SU-DHL-6 (cell line): Measurements from ENCODE around the gene SEC31A.

Source experiments
- H2AFZ ChIP-seq: fragments of 200-600 bp; sonication (generic); 2 replicates; pipeline ENCODE4 v1.6.1; 2014; ENCODE audit warnings: low read depth, mild to moderate bottlenecking, moderate library complexity, mixed read lengths, antibody characterized with exemption, low read length; ENCODE audit not compliant: severe bottlenecking
- H3F3A ChIP-seq: fragments of 200-600 bp; shearing (Covaris generic); 2 replicates; pipeline ENCODE4 v1.6.0; 2016; ENCODE audit warnings: antibody characterized with exemption, mild to moderate bottlenecking; ENCODE audit not compliant: insufficient read depth
- H3K27ac ChIP-seq: fragments of 200-600 bp; sonication (generic); 2 replicates; pipeline ENCODE4 v1.5.1; 2016; ENCODE audit warnings: low read depth, mild to moderate bottlenecking, low read length, moderate library complexity, mixed read lengths
- H3K27me3 ChIP-seq: fragments of 200-600 bp; sonication (generic), shearing (Covaris generic); 2 replicates; pipeline ENCODE4 v1.6.0; 2014; ENCODE audit warnings: mild to moderate bottlenecking, low read length
- H3K36me3 ChIP-seq: fragments of 200-600 bp; sonication (generic); 2 replicates; pipeline ENCODE4 v1.6.1; 2014; ENCODE audit warnings: mild to moderate bottlenecking, low read length, mixed read lengths
- H3K4me2 ChIP-seq: fragments of 300-600, 200-600 bp; shearing (Covaris generic), sonication (generic); 2 replicates; pipeline ENCODE4 v1.6.0; 2014; ENCODE audit warnings: low read length, low read depth, mild to moderate bottlenecking; ENCODE audit not compliant: poor library complexity, severe bottlenecking
- H3K4me3 ChIP-seq: fragments of 200-600 bp; sonication (generic); 2 replicates; pipeline ENCODE4 v1.5.1; 2014; ENCODE audit warnings: antibody characterized with exemption, low read length, mild to moderate bottlenecking, mixed read lengths; ENCODE audit not compliant: insufficient read depth, poor library complexity, severe bottlenecking
- H3K79me2 ChIP-seq: fragments of 200-600 bp; sonication (generic); 2 replicates; pipeline ENCODE4 v1.6.1; 2014; ENCODE audit warnings: mild to moderate bottlenecking, low read length, moderate library complexity; ENCODE audit not compliant: insufficient read depth
- H3K9ac ChIP-seq: fragments of 200-600 bp; sonication (generic); 2 replicates; pipeline ENCODE4 v1.7.0; 2014; ENCODE audit warnings: mild to moderate bottlenecking, low read length
- H3K9me2 ChIP-seq: fragments of 200-600 bp; sonication (generic); replicated peaks from 2 replicates; pipeline ENCODE4 v1.6.1; 2014; ENCODE audit warnings: low read length; ENCODE audit not compliant: insufficient read depth
- H3K9me3 ChIP-seq: fragments of 200-600 bp; sonication (generic); 2 replicates; pipeline ENCODE4 v1.6.1; 2014; ENCODE audit warnings: low read length, mixed read lengths; ENCODE audit not compliant: insufficient read depth
- H4K20me1 ChIP-seq: fragments of 200-600 bp; sonication (generic); 2 replicates; pipeline ENCODE4 v1.6.1; 2014; ENCODE audit warnings: low read depth, mild to moderate bottlenecking, antibody characterized with exemption, low read length, moderate library complexity, mixed read lengths
- EZH2phosphoT487 ChIP-seq: fragments of 200-600 bp; sonication (generic), shearing (Covaris generic); conservative IDR thresholded peaks from 2 replicates; pipeline ENCODE4 v1.6.1; 2018; ENCODE audit warnings: mild to moderate bottlenecking, antibody characterized with exemption, low read length, moderate library complexity, mixed read lengths
- TF ChIP-seq, protein P1 (sequence below): fragments of 200-600 bp; sonication (generic); IDR thresholded peaks from one replicate; pipeline ENCODE4 v1.5.1; 2017; ENCODE audit warnings: antibody characterized with exemption, mild to moderate bottlenecking, low read length, moderate library complexity; ENCODE audit not compliant: insufficient read depth, poor library complexity, severe bottlenecking

Gene SEC31A

GRCh38 chr4:82791179-82791578 is 99.8 kb downstream of the SEC31A start:
- H3K79me2 ChIP-seq, result no peaks in the 10 kb centered on the region
- H3K27me3 ChIP-seq, result no peaks in the 10 kb centered on the region

GRCh38 chr4:82790060-82790660 is 100.8 kb downstream of the SEC31A start:
- Histone ChIP-seq H2AFZ (no peak overlapping the region), H3F3A (no peaks in the 10 kb centered on the region), H3K4me3 (no peak overlapping the region), H3K4me2 (no peak overlapping the region), H4K20me1 (no peaks in the 10 kb centered on the region), H3K27ac (no peak overlapping the region), H3K36me3 (no peaks in the 10 kb centered on the region), H3K79me2 (no peaks in the 10 kb centered on the region), H3K9me2 (no peaks in the 10 kb centered on the region), H3K9ac (no peak overlapping the region), H3K9me3 (no peaks in the 10 kb centered on the region), H3K27me3 (no peaks in the 10 kb centered on the region)
- TF ChIP-seq, protein P1, sequence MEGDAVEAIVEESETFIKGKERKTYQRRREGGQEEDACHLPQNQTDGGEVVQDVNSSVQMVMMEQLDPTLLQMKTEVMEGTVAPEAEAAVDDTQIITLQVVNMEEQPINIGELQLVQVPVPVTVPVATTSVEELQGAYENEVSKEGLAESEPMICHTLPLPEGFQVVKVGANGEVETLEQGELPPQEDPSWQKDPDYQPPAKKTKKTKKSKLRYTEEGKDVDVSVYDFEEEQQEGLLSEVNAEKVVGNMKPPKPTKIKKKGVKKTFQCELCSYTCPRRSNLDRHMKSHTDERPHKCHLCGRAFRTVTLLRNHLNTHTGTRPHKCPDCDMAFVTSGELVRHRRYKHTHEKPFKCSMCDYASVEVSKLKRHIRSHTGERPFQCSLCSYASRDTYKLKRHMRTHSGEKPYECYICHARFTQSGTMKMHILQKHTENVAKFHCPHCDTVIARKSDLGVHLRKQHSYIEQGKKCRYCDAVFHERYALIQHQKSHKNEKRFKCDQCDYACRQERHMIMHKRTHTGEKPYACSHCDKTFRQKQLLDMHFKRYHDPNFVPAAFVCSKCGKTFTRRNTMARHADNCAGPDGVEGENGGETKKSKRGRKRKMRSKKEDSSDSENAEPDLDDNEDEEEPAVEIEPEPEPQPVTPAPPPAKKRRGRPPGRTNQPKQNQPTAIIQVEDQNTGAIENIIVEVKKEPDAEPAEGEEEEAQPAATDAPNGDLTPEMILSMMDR, result no peak
- no peak for TF ChIP-seq EZH2phosphoT487

More at GRCh38 chr4:82791179-82791578, 99.8 kb downstream of the SEC31A start:
- H3K36me3 ChIP-seq, result no peaks in the 10 kb centered on the region
- H3K27ac ChIP-seq, result no peak overlapping the region
- H4K20me1 ChIP-seq, result no peaks in the 10 kb centered on the region
- no peaks in the 10 kb centered on the region for H3K9me2 ChIP-seq
- H3F3A ChIP-seq, result no peaks in the 10 kb centered on the region
- H3K4me3 ChIP-seq, result no peak overlapping the region
- TF ChIP-seq, protein P1, result no peak
- no peaks in the 10 kb centered on the region for H3K9me3 ChIP-seq
- no peak overlapping the region for H2AFZ ChIP-seq
- H3K4me2 ChIP-seq, result no peak overlapping the region
- H3K9ac ChIP-seq, result no peak overlapping the region

DNA sequence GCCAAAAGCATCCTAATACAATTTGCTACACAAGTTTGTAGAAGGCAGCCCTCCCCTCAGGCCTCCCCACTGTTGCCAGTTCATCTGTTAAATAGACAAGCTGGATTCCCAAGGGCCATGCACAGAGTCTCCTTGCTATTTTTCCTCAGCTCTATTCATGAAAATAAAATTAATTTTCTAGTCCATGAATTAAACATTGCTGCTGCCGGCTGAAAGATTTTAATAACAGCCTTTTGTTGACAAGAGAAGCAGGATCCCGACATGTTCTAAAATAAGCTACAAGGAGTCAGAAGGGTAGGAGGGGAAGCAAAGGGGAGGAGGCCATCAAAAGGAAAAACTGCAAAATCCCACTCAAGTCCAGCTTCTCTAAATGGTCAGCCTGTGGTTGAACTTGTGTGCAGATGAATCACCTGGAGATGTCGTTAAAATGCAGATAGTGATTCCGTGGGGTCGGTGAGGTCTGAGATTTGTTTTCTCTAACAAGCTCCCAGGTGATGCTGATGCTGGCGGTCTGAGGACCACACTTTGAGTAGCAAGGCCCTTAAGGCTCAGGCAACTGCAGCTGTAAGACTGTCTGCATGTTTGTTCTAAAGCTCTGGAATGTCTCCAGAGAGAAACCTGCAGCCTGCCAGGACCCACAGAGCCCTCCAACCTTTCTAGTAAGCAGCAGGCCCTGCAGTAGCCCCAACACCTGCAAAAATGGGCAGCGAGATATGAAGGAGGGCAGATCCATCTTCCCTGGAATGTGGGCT is 101.8 kb downstream of the SEC31A start:
- Histone ChIP-seq H2AFZ (no peak overlapping the region), H3K36me3 (no peaks in the 10 kb centered on the region), H3K9ac (no peak overlapping the region), H3K9me3 (no peaks in the 10 kb centered on the region), H3K4me2 (no peak overlapping the region), H3K27ac (no peak overlapping the region), H3K4me3 (no peak overlapping the region), H3K9me2 (no peaks in the 10 kb centered on the region), H3F3A (no peaks in the 10 kb centered on the region), H3K79me2 (no peaks in the 10 kb centered on the region), H3K27me3 (no peaks in the 10 kb centered on the region), H4K20me1 (no peaks in the 10 kb centered on the region)
- TF ChIP-seq, protein P1, result no peak
- TF ChIP-seq EZH2phosphoT487, result no peak
